GM21515 (cell line): ENCODE data around the gene SLC41A2.
"Not testable (repeated sequence)": the region's sequence is repeated elsewhere in the genome, so short reads cannot be mapped to it uniquely, and the experiment has no call there.

ENCODE experiments used
- ATAC-seq: cut with Tn5 transposase; IDR thresholded peaks from one replicate; pipeline ENCODE4 v1.9.1; 2021; ENCODE audit not compliant: unreplicated experiment

The SLC41A2 gene

GRCh38 chr12:104964856-104965205 lies 6.7 kb upstream of the SLC41A2 start:
- ATAC-seq, result no peak

- no peak for ATAC-seq
These were observed 6.2 kb upstream of the SLC41A2 start for GRCh38 chr12:104964167-104964855.

GRCh38 chr12:104963757-104964156 lies 5.7 kb upstream of the SLC41A2 start:
- ATAC-seq, result no peak

- no peak for ATAC-seq
These were observed 2.4 kb upstream of the SLC41A2 start for GRCh38 chr12:104960464-104960863.

GRCh38 chr12:104959335-104959841 lies 1.3 kb upstream of the SLC41A2 start:
- ATAC-seq, result no peak

- no peak for ATAC-seq
These were observed 780 bp upstream of the SLC41A2 start for GRCh38 chr12:104958805-104959334.

- no peak for ATAC-seq
These were observed 430 bp downstream of the SLC41A2 start for GRCh38 chr12:104957719-104958000.

GRCh38 chr12:104956870-104957718 lies 996 bp downstream of the SLC41A2 start:
- ATAC-seq, result no peak

GRCh38 chr12:104955703-104956102 lies 2.4 kb downstream of the SLC41A2 start:
- ATAC-seq, result no peak

- ATAC-seq, result no peak
These were observed 4.8 kb downstream of the SLC41A2 start for GRCh38 chr12:104953323-104953722.

GRCh38 chr12:104952816-104953215 lies 5.3 kb downstream of the SLC41A2 start:
- ATAC-seq, result no peak

GRCh38 chr12:104951759-104952509 lies 6.2 kb downstream of the SLC41A2 start:
- ATAC-seq, result no peak

GRCh38 chr12:104948716-104949115 lies 9.4 kb downstream of the SLC41A2 start:
- not testable (repeated sequence) for ATAC-seq

- ATAC-seq, result no peak
These were observed 13.8 kb downstream of the SLC41A2 start for GRCh38 chr12:104944252-104944651.

- not testable (repeated sequence) for ATAC-seq
These were observed 14.7 kb downstream of the SLC41A2 start for GRCh38 chr12:104943401-104943800.

- ATAC-seq, result no peak
These were observed 16.0 kb downstream of the SLC41A2 start for GRCh38 chr12:104942075-104942474.

GRCh38 chr12:104941454-104941853 lies 16.6 kb downstream of the SLC41A2 start:
- no peak for ATAC-seq

GRCh38 chr12:104939089-104939488 lies 19.0 kb downstream of the SLC41A2 start:
- no peak for ATAC-seq

- ATAC-seq, result no peak
These were observed 19.7 kb downstream of the SLC41A2 start for GRCh38 chr12:104938371-104938770.

- no peak for ATAC-seq
These were observed 22.2 kb downstream of the SLC41A2 start for GRCh38 chr12:104935886-104936285.

GRCh38 chr12:104933778-104934177 lies 24.3 kb downstream of the SLC41A2 start:
- ATAC-seq, result no peak
